Fibroblast of lung (primary cell): Measurements from ENCODE around the gene DNAH17.

ENCODE experiments used
- EZH2 ChIP-seq: IDR thresholded peaks from 2 replicates; pipeline ENCODE4 v1.5.1; 2012; ENCODE audit warnings: low read length, control low read depth, mild to moderate bottlenecking; ENCODE audit errors: missing control alignments
- TF ChIP-seq, protein P1 (sequence below), 2 donors: IDR thresholded peaks in 1 of 2; conservative IDR thresholded peaks in 1 of 2; 1 replicate in 1 of 2; 2 replicates in 1 of 2; pipeline ENCODE4 v1.5.1; 2011 to 2012; ENCODE audit warnings: low read length in 2 of 2, control low read depth in 1 of 2, inconsistent platforms in 1 of 2, low read depth in 1 of 2, mild to moderate bottlenecking in 1 of 2

DNA sequence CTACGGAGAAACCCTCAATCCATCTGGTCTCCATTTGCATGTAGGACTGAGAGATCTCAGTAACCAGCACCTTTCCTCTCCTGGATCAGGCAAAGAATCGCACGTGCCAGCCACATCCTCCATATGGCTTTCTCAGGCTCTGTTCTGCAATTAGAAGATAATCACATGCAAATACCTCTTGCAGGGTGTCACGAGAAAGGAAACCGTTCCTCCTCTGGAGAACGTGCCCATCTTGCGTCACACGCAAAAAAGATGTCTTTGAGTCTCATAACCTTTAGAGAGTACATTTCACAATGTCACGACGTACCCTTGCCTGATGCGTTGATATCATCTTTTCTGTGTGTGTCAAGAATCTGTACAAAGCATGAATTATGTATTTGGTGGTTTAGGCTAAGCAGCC, 36.2 kb upstream of the DNAH17 start:
- TF ChIP-seq, protein P1, sequence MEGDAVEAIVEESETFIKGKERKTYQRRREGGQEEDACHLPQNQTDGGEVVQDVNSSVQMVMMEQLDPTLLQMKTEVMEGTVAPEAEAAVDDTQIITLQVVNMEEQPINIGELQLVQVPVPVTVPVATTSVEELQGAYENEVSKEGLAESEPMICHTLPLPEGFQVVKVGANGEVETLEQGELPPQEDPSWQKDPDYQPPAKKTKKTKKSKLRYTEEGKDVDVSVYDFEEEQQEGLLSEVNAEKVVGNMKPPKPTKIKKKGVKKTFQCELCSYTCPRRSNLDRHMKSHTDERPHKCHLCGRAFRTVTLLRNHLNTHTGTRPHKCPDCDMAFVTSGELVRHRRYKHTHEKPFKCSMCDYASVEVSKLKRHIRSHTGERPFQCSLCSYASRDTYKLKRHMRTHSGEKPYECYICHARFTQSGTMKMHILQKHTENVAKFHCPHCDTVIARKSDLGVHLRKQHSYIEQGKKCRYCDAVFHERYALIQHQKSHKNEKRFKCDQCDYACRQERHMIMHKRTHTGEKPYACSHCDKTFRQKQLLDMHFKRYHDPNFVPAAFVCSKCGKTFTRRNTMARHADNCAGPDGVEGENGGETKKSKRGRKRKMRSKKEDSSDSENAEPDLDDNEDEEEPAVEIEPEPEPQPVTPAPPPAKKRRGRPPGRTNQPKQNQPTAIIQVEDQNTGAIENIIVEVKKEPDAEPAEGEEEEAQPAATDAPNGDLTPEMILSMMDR (conservative IDR thresholded peaks at IDR 0.05 in 1 of 2, IDR thresholded peaks at IDR 0.05 in 1 of 2; ENCODE audit: low read depth in 1 of 2, low read length in 2 of 2) = no peak
- TF ChIP-seq EZH2 = no peak
